HG03469 (cell line): Measurements from ENCODE around the gene LITAFD.
"Not testable (repeated sequence)": the region's sequence is repeated elsewhere in the genome, so short reads cannot be mapped to it uniquely, and the experiment has no call there.

Source experiments
- ATAC-seq: cut with Tn5 transposase; IDR thresholded peaks from one replicate; pipeline ENCODE4 v1.9.1; 2021; ENCODE audit warnings: mild to moderate bottlenecking, moderate library complexity, moderate number of reproducible peaks; ENCODE audit not compliant: unreplicated experiment

The LITAFD gene

DNA sequence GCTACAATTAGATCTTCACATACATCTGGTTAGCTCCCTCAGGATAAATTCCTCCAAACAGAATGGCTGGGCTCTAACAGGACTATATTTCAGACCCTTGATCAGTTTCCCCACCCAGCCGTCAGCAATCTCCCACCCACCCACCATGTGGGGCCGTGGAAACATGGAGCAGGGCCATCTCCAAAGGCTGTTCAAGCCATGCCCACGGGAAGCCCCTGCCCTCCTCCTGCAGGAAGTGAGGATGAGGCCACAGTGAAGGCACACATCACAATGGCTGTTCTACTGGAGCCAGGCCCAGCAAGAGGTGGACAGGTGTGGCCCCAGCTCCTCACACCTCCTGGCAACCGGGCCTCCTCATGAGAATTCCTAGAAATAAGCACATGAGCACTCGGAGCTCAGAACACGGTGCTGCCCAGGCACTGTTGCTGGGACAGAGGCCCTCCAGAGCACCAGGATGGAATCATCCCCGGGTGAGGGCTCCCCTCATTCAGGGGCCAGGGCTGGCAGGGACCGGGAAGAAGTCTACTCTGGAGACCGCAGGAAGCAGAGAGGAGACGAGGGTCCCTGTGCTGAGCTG lies at the start of gene LITAFD:
Gene LITAFD, plus strand, starts transcription at position 311 of the 577 bp plus-strand sequence. CDS start 2,005 bp downstream, outside the sequence.
- ATAC-seq: no peak

DNA sequence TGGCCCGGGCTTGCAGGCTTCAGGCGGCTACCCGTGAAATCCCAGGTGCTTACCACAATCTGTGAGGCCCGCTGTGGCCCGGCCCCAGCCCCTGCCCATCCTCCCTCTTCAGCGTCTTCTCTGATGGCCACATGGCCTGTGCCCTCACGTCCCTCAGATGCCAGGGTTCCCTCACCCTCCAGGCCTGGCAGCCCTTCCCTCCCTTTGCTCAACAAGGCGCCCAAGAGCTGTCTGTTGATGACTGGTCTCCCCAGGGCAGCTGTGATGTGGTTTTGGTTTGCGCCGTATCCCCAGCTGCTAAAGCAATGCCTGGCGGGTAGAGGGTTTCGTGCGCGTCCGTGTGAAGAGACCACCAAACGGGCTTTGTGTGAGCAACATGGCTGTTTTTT lies 49.4 kb upstream of the LITAFD start:
- no peak for ATAC-seq

DNA sequence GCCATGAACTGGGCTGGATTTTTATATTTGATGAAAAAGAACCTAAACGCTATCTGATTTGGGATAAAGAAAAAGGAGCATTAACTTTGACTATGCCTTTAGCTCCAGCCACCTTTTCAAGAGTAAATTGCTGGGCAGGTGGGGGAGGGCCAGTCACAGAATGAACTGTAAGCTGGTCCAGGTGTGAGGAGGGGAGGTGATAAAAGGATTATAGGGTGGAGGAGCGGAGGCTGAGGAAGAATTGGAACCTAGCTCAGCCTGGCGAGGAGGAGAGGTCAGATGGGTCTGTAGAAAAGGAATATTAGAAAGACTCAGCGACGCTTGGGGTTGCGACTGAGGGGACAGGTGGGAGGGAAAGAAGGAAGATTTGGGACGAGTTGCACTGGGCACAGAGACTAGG lies 45.4 kb upstream of the LITAFD start:
- ATAC-seq: not testable (repeated sequence)

DNA sequence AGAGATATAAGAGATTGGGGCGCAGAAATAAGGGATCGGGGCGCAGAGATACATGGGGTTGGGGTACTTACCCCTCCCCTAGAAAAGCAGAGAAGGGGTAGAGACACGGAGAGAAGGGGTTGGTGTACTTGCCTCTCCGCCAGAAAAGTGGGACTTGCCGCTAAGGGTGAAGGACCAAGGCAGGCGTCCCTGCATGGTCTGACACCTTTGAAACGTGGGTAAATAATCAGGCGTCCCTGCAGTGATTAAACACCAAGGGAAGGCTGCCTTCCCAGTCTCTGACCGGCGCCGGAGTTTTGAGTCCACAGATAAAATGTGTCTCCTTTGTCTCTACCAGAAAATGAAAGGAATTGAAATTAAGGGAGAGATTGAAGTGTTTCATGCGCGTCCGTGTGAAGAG lies 44.6 kb upstream of the LITAFD start:
- not testable (repeated sequence) for ATAC-seq

DNA sequence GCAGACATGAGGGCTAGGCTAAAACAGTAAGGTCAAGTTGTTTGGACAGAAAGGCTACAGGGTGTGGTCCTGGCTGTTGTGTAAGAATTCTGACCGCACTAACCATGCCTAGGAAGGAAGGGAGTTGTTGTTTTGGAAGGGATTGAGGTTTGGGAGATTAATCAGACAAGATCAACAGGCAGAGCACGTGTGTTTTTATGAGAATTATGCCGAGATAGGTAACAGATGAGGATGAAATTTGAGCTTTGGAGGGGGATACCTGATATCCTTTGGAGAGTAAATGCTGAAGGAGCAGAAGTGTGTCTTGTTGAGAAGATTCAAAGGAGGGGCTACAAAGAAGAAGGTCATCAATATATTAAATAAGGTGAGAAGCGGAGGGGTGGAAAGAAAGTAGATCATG lies 40.1 kb upstream of the LITAFD start:
- not testable (repeated sequence) for ATAC-seq

DNA sequence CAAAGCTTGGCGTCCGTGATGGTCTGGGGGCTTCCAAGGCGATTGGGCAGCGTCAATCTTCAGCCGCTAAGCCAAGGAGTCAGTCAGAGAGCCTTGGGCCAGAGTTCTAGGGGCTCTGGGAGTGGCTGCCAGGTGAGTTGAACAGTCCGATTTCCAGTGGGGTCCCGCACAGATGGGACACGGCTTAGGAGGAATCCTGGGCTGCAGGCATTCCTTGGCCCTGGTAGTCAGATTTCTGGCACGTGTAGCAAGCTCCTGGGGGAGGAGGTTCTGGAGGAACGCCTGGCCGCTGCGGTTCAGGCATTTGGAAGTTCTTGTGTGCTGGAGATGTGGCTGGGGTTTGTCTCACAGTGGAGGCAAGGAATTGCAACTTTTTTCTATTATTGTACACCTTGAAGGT lies 38.9 kb upstream of the LITAFD start:
- not testable (repeated sequence) for ATAC-seq

DNA sequence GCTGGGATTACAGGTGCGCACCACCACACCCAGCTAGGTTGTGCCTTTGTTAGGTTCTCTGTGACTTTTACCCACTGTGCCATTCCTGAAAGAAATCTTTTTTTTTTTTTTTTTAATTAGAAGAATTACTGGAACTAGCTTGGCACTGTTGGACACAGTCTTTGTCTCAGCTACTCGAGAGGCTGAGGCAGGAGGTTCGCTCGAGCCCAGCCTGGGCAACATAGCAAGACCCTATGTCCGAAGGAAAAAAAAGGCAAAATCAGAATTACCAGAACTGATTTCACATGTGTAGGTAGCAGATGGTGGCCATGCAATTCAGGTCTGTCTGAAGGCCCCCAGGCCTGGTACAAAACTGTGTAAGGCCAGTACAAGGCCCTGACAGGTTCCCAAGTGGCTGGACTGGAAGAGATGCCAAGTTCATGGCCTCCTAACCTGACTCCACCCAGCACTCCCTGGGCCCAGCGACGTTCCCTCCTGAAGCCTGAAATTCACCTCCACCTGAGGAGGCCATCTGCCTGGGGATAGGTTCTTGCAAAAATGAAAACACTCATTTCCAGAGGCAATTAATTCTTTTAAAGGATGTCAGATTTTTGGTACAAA lies 36.4 kb upstream of the LITAFD start:
- no peak for ATAC-seq

DNA sequence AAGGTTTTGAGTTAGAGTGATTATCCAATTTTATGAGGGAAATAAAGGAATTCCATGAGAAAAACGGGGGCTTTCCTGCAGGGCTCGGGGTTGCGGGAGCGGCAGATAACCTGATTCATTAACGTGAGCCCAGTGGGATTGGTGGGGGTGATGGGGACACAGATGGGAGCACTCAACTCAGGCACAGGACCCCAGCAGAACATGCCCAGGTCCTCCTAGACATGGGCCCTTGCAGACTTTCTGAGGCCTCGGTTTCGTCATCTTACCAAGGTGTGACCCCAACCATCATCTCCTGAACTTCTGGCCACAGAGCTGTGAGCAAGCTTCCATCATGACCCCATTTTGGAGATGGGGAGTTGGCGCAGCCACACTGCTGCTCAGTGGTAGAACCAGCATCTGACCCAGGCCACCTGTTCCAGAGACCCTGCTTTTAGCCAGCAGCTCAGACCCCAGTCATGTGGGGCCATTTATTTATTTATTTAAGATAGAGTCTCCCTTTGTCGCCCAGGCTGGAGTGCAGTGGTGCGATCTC lies 35.7 kb upstream of the LITAFD start:
- ATAC-seq: no peak

DNA sequence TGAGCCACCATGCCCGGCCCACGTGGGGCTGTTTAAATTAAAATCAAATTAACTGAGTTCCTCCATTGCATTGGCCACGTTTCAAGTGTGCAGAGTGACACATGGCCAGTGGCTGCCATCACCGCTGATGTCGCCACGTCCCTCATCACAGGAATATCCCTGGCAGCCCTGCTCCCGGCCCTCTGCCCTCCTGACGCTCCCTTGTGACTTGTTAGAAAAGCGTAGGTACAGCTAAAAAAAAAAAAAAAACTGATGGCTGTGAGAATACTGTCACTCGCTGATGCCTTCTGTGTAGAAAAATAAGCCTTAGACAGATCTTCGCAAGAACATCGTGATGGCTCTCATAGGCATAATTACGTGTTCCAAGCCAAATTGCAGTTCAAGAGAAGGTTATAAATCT lies 35.0 kb upstream of the LITAFD start:
- ATAC-seq: no peak

DNA sequence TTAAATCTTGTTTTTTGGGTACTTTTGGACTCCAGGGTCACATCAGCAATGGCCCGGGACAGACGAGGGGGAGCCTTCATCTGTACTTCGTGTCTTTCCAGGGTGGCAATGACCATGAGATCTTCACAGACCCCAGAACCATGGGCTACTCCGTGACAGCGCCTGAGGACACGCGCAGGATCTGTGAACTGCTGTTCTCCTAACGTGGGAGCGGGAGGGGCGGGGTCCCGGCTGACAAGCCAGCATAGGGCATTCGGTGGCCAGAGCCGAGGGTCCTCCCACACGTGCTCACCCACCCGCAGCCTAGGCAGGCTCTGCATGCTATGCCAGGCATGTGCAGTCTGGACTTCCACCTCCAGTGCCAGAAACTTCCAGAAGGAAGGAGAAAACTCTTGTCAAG lies 34.5 kb upstream of the LITAFD start:
- no peak for ATAC-seq

DNA sequence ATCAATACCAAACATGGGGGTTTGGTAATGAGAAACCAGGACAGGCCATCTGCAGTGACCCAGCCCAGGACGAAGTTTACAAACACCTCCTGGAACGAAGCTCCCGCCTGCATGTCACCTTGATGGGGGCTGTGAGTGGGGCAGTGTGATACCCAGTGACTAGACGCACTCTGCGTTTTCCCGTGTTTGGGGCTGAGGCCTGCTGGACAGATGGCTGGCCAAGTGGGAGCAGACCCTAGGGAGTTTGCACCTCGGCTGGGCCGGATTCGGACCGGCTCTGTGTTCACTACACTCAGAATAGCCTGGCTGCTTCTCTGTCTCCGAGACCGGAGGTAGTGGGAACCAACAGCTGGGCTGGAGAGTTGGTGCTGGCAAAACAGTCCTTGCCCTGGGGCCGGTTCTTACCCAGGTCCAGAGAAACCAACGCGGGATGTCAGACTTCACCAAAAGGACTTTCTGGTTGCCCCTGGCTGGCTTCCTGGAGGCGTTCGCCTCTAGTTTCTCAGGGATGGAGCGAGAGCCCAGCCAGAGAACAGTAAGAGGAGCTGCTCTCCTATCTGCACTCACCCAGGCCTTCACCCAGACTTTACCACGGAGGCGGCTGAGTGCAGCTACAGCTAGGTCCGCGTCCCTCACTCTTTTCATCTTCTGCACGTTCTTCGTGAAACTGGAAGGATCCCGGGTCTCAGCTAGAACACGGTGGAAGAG lies 33.8 kb upstream of the LITAFD start:
- ATAC-seq: no peak

DNA sequence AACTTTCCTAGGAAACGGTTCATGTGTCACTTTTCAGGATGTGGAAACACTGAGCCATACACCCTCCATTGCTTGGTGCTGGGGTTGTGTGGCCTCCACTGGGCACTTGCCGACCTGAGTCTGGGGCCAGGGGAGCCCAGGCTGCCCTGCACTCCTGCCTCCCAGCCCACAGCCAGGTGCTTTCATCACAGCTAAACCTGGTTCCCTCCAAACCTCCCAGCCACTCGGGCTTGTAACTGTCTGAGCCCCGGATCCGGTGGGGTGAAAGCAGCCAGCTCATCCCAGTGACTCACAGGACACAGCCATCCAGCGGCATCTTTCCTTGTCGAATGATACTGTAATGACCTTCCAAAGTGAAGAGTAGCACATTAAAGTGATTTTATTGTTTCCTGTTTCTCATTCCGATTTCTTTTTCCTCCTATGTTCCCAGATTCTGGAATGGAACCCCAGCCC lies 33.2 kb upstream of the LITAFD start:
- no peak for ATAC-seq

DNA sequence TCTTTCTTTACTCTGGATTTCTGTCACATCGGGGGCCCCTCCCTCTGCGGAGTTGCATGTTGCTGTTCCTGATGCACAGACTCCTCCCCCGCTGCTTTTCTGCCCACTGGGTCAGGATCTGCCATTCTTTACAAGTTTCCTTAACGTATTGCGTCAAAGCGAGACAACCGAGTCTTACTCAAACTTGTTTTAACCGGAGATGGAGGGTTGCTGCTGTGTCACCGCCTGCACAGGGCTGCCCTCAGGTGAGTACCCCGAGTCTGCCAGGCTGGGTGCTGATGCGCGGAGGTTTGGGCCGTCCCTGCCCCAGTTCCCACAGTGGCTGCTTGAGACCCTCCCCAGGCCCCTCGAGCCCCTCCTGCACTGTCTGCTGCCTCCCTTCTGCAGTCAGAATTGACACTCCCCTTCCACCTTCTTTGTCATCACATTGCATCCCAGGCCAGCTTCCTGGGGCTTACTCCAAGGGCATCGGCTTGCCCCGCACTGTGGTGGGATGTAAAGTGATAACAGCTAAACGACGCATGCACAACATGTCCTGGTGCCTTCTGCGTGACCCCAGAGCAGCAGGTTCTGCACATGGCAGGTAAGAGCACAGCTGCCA lies 32.6 kb upstream of the LITAFD start:
- ATAC-seq: no peak

DNA sequence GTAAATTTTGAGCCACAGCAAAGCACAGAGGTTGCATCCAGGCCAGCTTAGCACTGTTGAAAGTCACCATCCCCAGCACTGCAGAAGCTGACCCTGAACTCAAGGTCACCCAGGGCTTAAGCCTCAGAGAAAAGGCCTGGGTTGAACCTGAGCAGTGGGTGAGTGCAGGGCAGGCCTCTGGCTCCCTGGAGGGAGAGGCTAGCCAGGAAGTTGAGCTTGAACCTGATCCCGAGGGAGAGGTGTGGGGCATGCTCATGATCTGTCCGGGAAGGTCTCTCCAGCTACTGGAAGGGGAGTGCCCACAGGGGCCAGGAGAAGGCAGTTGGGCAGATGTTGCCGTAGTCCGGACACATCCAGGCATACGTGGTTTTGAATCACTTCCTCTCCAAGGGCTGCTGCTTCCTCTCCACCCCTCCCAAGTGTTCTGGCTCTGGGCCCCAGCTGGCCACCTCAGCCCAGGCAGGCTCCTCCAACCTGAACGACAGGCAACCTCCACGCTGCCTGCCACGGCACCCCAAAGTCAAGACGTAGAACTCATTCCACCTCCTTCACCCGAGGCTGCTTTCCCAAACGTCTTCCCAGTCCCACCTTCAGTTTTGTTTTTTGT lies 31.8 kb upstream of the LITAFD start:
- ATAC-seq: no peak

DNA sequence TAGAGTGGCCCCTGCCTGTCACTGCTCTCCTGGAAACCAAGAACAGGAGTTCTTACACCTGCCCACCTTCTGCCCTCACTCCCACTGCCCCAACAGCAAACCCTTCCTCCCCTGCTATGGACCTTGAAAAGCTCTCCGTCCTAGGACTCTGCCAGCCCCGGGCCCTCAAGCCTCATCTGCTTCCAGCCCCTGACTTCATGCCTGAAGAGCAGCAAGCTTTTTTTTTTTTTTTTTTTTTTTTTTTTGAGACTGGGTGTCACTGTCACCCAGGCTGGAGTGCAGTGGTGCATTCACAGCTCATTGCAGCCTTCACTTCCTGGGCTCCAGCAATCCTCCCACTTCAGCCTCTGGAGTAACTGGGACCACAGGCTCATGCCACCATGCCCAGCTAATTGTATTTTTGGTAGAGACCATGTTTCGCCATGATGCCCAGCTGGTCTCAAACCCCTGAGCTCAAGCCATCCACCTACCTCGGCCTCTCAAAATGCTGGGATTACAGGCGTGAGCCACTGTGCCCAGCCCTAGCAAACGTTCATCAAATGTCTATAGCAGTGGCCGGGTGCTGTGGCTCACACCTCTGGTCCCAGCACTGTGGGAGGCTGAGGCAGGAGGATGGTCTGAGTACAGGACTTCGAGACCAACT lies 30.3 kb upstream of the LITAFD start:
- ATAC-seq: no peak

DNA sequence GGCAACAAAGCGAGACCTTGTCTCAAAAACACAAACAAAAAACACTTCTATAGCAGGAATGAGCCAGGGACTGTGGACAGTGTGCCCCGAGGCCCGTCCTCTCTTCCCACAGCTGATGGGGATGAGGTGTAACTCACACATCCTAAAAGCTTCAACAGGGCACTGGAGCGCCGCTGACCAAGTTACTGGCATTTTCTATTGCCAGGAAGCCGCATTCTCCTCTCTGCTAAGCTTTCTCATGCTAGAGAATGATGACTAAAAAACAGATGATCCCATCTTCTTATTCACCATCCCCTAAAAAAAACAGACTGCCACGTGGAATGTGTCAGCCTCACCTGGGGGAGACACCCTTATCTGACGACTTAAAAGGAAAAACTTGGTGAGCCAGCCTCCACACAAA lies 29.6 kb upstream of the LITAFD start:
- ATAC-seq: no peak

DNA sequence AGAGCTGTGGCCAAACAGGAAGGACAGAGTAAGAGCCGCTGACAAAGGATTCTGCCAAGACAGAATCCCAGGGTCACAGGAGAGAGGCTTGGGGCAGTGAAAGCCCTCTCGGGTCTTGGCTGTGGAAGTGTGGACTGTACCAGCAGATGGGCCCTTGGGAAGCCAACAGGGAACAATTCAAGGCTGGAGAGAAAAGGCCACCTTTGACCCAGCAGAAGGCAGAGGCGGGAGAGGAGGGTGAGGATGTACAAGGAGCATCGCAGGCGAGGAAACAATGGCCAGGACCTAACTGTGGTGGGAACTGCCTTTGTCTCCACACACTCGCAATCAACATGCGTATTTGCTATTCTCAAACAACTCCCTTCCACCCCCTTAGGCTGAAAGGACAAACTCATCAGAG lies 29.0 kb upstream of the LITAFD start:
- no peak for ATAC-seq

DNA sequence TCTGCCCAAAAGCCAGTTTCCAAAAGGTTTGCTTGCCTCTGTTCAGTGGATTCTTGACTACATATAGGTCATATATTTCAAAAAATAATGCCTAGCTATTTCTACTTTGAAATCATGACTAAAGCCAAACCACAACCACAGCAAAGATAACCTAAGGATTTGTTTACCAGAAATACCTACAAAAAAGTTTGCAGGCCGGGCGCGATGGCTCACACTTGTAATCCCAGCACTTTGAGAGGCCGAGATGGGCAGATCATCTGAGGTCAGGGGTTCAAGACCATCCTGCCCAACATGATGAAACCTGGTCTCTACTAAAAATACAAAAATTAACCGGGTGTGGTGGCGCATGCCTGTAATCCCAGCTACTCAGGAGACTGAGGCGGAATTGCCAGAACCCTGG lies 28.5 kb upstream of the LITAFD start:
- ATAC-seq: no peak

DNA sequence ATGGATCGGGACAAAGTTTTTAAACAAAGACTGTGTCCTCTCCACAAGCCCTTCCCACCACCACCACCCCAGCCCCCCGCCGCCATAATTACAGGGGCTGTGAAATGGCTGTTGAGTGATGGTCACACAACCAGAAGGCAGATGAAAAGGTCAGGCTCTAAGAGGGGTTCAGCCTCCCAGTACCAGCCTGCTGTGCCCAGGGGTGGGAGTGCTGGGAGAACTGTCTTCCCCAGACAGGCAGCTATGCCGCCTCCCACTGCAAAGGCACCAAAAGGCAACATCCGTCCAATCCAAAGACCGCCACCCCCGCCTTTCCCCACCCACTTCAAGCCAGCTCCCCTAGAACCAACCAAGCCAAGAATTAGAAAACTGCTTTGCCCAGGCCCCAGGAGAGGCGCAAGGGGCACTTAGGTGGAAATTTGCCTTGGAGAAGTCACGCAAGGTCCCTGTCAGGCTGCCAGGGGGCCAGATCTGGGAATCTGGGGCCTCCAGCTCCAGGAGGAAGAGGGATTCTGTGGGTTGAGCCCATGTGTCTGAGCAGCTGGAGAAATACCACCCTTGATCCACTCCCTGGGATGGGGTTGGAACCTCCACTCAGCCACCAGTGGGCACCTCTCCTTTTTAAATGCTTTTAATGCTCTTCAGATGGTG lies 27.7 kb upstream of the LITAFD start:
- no peak for ATAC-seq

DNA sequence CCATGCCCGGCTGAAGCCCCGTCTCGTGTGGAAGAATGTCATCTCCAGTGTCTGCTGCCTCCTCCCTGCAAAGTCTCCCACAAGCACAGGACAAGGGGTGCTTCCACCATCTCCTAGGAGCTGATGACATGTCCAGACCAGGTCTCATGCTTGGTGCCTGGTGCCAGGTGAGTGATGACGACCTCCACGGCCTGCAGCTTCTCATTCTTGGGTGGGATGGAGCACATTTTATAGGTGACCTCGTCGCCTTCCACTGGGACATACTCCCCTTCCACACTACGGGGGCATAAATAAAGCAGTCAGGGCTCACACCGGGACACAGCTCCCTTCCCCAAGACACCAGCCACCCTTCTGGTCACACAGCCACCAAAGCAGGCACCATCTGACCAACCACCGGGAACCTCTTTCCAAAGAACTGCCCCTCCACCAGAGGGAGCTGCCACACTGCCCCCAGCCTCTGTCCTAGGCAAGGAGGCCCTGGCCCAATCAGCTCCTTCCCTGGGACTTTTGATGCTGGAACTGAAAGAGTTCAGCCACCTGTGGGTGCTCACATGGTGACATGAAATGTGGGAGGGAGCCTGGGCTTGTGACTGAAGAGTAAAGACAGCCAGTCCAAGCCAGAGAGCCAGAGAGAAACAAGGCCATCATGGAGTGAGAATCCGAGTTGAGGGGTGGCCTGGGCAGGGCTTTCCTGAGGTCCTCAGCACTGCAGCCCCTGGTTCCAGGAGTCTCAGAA lies 26.9 kb upstream of the LITAFD start:
- no peak for ATAC-seq
